Amniotic epithelial cell (primary cell): ENCODE data around the gene RNF166.
A peak's percentile ranks its signal among the peaks of the same experiment; 100 is the strongest.

Experiments used
- DNase-seq: peaks from one replicate; pipeline ENCODE4 v3.0.0-alpha.2; 2010; ENCODE audit warnings: low read depth

The RNF166 gene

GRCh38 chr16:88652762-88653063, 53.5 kb downstream of the RNF166 start:
- DNase-seq = no peak

GRCh38 chr16:88651989-88652761, 54.0 kb downstream of the RNF166 start:
- no peak for DNase-seq

GRCh38 chr16:88651276-88651988, 54.8 kb downstream of the RNF166 start:
- no peak for DNase-seq

- DNase-seq = peak; percentile 32
These were observed 55.4 kb downstream of the RNF166 start, which contains the start of gene CYBA for GRCh38 chr16:88650749-88651275. Gene CYBA (minus strand): TSS chr16:88651053. CDS start chr16:88651013, 40 bp downstream.

GRCh38 chr16:88649924-88650748, 56.1 kb downstream of the RNF166 start:
- peak; percentile 28 for DNase-seq

GRCh38 chr16:88649195-88649923, 56.8 kb downstream of the RNF166 start:
- no peak for DNase-seq

- no peak for DNase-seq
These were observed 58.8 kb downstream of the RNF166 start for GRCh38 chr16:88647178-88648070.
